Endodermal cell (in vitro differentiated cells): ENCODE measurements around the gene DLGAP1. TPM values are rescaled to one million over a fixed set of nuclear protein-coding genes. Genes with fewer than 3 reads are reported as not detected.
A peak's percentile ranks its signal among the peaks of the same experiment; 100 is the strongest.

Experiments
- DNase-seq: peaks from one replicate; pipeline ENCODE4 v3.0.0-alpha.2; 2017
- H3K27ac ChIP-seq: 2 replicates; pipeline ENCODE4 v1.5.1; 2013; ENCODE audit warnings: mild to moderate bottlenecking, low read depth, low read length, moderate library complexity
- H3K27me3 ChIP-seq: 2 replicates; pipeline ENCODE4 v1.6.1; 2013; ENCODE audit warnings: mild to moderate bottlenecking, low read length, moderate library complexity; ENCODE audit not compliant: insufficient read depth, control insufficient read depth, poor library complexity, severe bottlenecking
- H3K36me3 ChIP-seq: 2 replicates; pipeline ENCODE4 v1.7.0; 2013; ENCODE audit warnings: mild to moderate bottlenecking, low read length, moderate library complexity; ENCODE audit not compliant: control insufficient read depth, insufficient read depth
- H3K4me1 ChIP-seq: one replicate; pipeline ENCODE4 v1.7.0; 2013; ENCODE audit warnings: low read length; ENCODE audit not compliant: control insufficient read depth, insufficient read depth
- H3K4me3 ChIP-seq: 2 replicates; pipeline ENCODE4 v1.5.1; 2013; ENCODE audit warnings: mild to moderate bottlenecking, low read length, moderate library complexity
- H3K9ac ChIP-seq: 2 replicates; pipeline ENCODE4 v1.6.1; 2013; ENCODE audit warnings: mild to moderate bottlenecking, low read length, moderate library complexity; ENCODE audit not compliant: poor library complexity, severe bottlenecking; ENCODE audit errors: extremely low read depth
- H3K9me3 ChIP-seq: 2 replicates; pipeline ENCODE4 v1.6.1; 2013; ENCODE audit warnings: mild to moderate bottlenecking, low read length, moderate library complexity; ENCODE audit not compliant: control insufficient read depth
- H3K27ac Mint-ChIP-seq: 2 replicates; pipeline ENCODE4 v1.8.0; 2020; ENCODE audit warnings: mixed read lengths
- H3K27me3 Mint-ChIP-seq: 2 replicates; pipeline ENCODE4 v1.8.0; 2021; ENCODE audit warnings: mild to moderate bottlenecking, mixed read lengths; ENCODE audit not compliant: insufficient read depth
- H3K36me3 Mint-ChIP-seq: 2 replicates; pipeline ENCODE4 v1.8.0; 2020; ENCODE audit warnings: low read depth, mixed read lengths
- H3K4me1 Mint-ChIP-seq: 2 replicates; pipeline ENCODE4 v1.8.0; 2020; ENCODE audit warnings: mixed read lengths
- H3K4me3 Mint-ChIP-seq: 2 replicates; pipeline ENCODE4 v1.8.0; 2020; ENCODE audit warnings: mild to moderate bottlenecking, moderate library complexity, mixed read lengths
- H3K9me3 Mint-ChIP-seq: 2 replicates; pipeline ENCODE4 v1.8.0; 2020; ENCODE audit warnings: mild to moderate bottlenecking, mixed read lengths
- WGBS, 2 experiments: methylation state at CpG; one replicate each; pipeline versions ENCODE4 v1.1.5 to v1.1.7; 2013; ENCODE audit warnings: missing lambda C conversion rate in 2 of 2, mixed read lengths in 1 of 2; ENCODE audit not compliant: insufficient coverage in 1 of 2, insufficient read length in 1 of 2; 5-methylcytosine and 5-hydroxymethylcytosine counted together
- total RNA-seq, 2 donors: library from RNA; stranded (reverse); fragmentation: NEBNext Ultra II Directional in 1 of 2; extraction: Animal tissue kit (Norgen Biotek cat#: 25700) in 1 of 2; gene quantifications; 2 replicates in 1 of 2; 3 replicates in 1 of 2; pipeline ENCODE4 v1.2.1, GENCODE V29; 2021
- TF ChIP-seq, protein P1 (sequence below): fragments of 200-600 bp; sonication (generic); conservative IDR thresholded peaks from 2 replicates; pipeline ENCODE4 v1.5.0; 2021; ENCODE audit warnings: antibody characterized with exemption, mild to moderate bottlenecking

Gene DLGAP1
- total RNA-seq, 2 donors from 2014 or later = 11.5 to 21.5 TPM

DNA sequence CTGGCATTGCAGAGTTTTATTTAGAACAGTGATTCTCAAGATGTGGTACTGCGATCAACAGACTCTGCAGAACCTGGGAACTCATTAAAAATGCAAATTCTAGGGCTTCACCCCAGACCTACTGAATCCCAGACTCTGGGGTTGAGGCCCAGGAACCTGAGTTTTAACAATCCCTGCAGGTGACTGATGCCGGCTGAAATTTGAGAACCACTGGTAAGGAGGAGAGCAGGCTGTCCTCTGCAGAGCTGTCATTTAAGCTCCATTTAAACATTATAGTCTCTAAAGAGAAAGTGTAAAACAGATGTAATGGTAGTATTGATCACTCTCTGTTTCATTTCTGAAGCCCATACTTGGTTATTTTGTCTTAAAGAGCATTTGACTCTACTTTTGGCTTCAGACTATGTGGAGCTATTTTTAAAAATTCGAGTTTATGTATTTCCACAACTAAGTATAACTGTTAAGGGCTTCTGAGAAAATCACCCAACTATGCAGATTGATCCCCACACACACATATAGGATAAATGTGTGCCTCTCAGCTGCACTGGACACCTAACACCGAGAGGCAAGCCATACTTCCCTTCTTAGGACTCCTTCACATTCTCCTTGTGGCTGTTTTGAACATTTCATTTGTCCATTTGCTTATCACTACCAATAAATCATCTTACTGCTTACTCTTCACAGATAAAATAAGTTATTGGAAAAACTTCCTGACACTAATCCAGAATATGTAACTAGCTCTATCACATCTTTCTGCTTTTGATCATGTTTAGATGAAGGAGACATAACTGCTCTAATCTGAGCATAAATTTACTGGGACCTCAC, 487.5 kb downstream of the DLGAP1 start:
- H3K4me3 ChIP-seq = no peak overlapping the region
- peaks cover 30% of the 10 kb centered on the region for H3K4me1 Mint-ChIP-seq
- H3K9ac ChIP-seq = no peak overlapping the region
- DNase-seq = peak; percentile 67
- peaks cover 4% of the 10 kb centered on the region for H3K27me3 Mint-ChIP-seq
- H3K9me3 Mint-ChIP-seq = no peaks in the 10 kb centered on the region
- TF ChIP-seq, protein P1, sequence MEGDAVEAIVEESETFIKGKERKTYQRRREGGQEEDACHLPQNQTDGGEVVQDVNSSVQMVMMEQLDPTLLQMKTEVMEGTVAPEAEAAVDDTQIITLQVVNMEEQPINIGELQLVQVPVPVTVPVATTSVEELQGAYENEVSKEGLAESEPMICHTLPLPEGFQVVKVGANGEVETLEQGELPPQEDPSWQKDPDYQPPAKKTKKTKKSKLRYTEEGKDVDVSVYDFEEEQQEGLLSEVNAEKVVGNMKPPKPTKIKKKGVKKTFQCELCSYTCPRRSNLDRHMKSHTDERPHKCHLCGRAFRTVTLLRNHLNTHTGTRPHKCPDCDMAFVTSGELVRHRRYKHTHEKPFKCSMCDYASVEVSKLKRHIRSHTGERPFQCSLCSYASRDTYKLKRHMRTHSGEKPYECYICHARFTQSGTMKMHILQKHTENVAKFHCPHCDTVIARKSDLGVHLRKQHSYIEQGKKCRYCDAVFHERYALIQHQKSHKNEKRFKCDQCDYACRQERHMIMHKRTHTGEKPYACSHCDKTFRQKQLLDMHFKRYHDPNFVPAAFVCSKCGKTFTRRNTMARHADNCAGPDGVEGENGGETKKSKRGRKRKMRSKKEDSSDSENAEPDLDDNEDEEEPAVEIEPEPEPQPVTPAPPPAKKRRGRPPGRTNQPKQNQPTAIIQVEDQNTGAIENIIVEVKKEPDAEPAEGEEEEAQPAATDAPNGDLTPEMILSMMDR = peak; percentile 35
- H3K4me3 Mint-ChIP-seq = no peak overlapping the region
- H3K36me3 Mint-ChIP-seq = no peaks in the 10 kb centered on the region
- H3K36me3 ChIP-seq = no peaks in the 10 kb centered on the region
- H3K27me3 ChIP-seq = no peaks in the 10 kb centered on the region
- WGBS, 2 experiments = 76 to 93% methylated on average over 2 to 4 of the region's 4 CpGs
- no peak overlapping the region for H3K27ac Mint-ChIP-seq
- H3K4me1 ChIP-seq = peaks cover 12% of the 10 kb centered on the region
- H3K9me3 ChIP-seq = no peaks in the 10 kb centered on the region
- H3K27ac ChIP-seq = no peak overlapping the region

GRCh38 chr18:3966642-3967358, 488.3 kb downstream of the DLGAP1 start:
- TF ChIP-seq, protein P1 = no peak

DNA sequence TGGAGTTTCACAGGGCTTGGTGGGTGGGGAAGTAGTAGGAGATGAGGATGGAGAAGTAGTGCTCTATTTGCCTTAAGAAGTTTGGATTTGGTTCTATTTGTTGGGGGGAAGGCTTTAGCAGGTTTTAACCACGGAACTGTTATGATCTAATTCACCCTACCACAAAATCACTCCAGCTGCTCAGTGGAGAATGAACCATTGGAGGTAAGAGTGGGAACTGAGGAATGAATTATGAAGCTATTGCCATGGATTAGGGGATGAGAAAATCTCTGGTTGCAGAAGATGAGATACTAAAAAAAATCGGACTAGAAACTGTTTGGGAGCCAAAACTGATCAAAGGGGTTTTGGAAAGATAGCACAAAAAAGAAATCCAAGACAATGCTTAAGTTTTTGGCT, 488.9 kb downstream of the DLGAP1 start:
- Mint-ChIP-seq H3K4me3 (no peak overlapping the region), H3K27me3 (peaks cover 5% of the 10 kb centered on the region), H3K27ac (no peak overlapping the region), H3K9me3 (no peaks in the 10 kb centered on the region), H3K4me1 (peaks cover 28% of the 10 kb centered on the region), H3K36me3 (no peaks in the 10 kb centered on the region)
- no peak overlapping the region for H3K9ac ChIP-seq
- TF ChIP-seq, protein P1 = no peak
- H3K4me1 ChIP-seq = peaks cover 12% of the 10 kb centered on the region
- no peaks in the 10 kb centered on the region for H3K9me3 ChIP-seq
- no peaks in the 10 kb centered on the region for H3K27me3 ChIP-seq
- H3K36me3 ChIP-seq = no peaks in the 10 kb centered on the region
- H3K4me3 ChIP-seq = no peak overlapping the region
- DNase-seq = no peak
- no peak overlapping the region for H3K27ac ChIP-seq
- WGBS, 2 experiments = 90 to 92% methylated on average over 1 of the region's 2 CpGs

More at GRCh38 chr18:3966642-3967358, 488.3 kb downstream of the DLGAP1 start:
- Histone ChIP-seq H3K27ac (no peak overlapping the region), H3K36me3 (no peaks in the 10 kb centered on the region), H3K4me1 (peaks cover 12% of the 10 kb centered on the region), H3K9me3 (no peaks in the 10 kb centered on the region), H3K27me3 (no peaks in the 10 kb centered on the region), H3K4me3 (no peak overlapping the region), H3K9ac (no peak overlapping the region)
- no peak overlapping the region for H3K27ac Mint-ChIP-seq
- peaks cover 28% of the 10 kb centered on the region for H3K4me1 Mint-ChIP-seq
- H3K4me3 Mint-ChIP-seq = no peak overlapping the region
- H3K9me3 Mint-ChIP-seq = no peaks in the 10 kb centered on the region
- DNase-seq = no peak
- 83 to 85% methylated on average over 4 to 6 of the region's 6 CpGs for WGBS, 2 experiments
- peaks cover 5% of the 10 kb centered on the region for H3K27me3 Mint-ChIP-seq
- H3K36me3 Mint-ChIP-seq = no peaks in the 10 kb centered on the region
